ENCODE measurements around the gene CAMK1G. TPM values are rescaled to one million over a fixed set of nuclear protein-coding genes. Genes with fewer than 3 reads are reported as not detected.

Gene CAMK1G
- total and polyA plus RNA-seq, 11 donors, result 0.30 to 0.48 TPM; not detected in 9

GRCh38 chr1:209603877-209604276 is 20.4 kb downstream of the CAMK1G start:
- intact Hi-C loops (cut with DNase I), result loop anchor here in 6 of 10 donors (2.0 to 10.0 kb wide), 6 partner anchors 23 to 143 kb away; no protein-coding TSS in a partner anchor
- H3K27me3 ChIP-seq, result no peaks in the 10 kb centered on the region
- 76 to 85% (median 84%) methylated on average over 5 of the region's 5 CpGs for WGBS, 4 donors

GRCh38 chr1:209607102-209607794 is 23.7 kb downstream of the CAMK1G start:
- Histone ChIP-seq H3K4me3 (no peak overlapping the region), H3K36me3 (no peaks in the 10 kb centered on the region), H3K27me3 (no peaks in the 10 kb centered on the region), H3K4me1 (no peaks in the 10 kb centered on the region), H3K27ac (no peak overlapping the region), H3K9me3 (no peaks in the 10 kb centered on the region)
- ATAC-seq (no peak), DNase-seq (no peak)
- intact Hi-C loops (cut with DNase I), result loop anchor here in 2 of 10 donors (10.0 kb wide), 1 partner anchor 88 kb away; no protein-coding TSS in a partner anchor
- WGBS, 4 donors, result 70 to 89% (median 85%) methylated on average over 1 of the region's 1 CpG
- no peak for TF ChIP-seq POLR2A (IDR thresholded peaks at IDR 0.05)

More at GRCh38 chr1:209603877-209604276, 20.4 kb downstream of the CAMK1G start:
- H3K4me3 ChIP-seq, result no peak overlapping the region
- no peaks in the 10 kb centered on the region for H3K36me3 ChIP-seq
- no peaks in the 10 kb centered on the region for H3K9me3 ChIP-seq
- ATAC-seq (no peak), DNase-seq (no peak)
- TF ChIP-seq POLR2A (IDR thresholded peaks at IDR 0.05) (no peak), CTCF (IDR thresholded peaks at IDR 0.05) (no peak)
- H3K4me1 ChIP-seq, result no peaks in the 10 kb centered on the region
- H3K27ac ChIP-seq, result no peak overlapping the region

DNA sequence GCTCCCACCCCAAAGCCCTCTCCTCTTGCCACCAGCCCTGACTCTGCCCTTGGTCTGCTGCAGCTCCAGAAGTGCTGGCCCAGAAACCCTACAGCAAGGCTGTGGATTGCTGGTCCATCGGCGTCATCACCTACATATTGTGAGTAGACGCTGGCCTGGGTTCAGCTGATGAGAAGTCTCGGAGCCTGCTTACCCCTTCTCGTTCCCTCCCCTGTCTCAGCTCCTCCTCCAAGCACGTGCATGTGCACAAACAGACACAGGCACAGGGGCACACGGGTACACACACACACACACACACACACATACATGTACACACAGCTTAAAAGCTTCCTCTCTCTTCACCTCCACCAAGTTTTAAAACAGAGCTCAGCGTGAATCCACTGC is 24.3 kb downstream of the CAMK1G start:
- H3K9me3 ChIP-seq, result no peaks in the 10 kb centered on the region
- no peak for DNase-seq
- no peaks in the 10 kb centered on the region for H3K36me3 ChIP-seq
- no peak for ATAC-seq
- intact Hi-C loops (cut with DNase I), result loop anchor here in 2 of 10 donors (10.0 kb wide), 1 partner anchor 87 kb away; no protein-coding TSS in a partner anchor
- TF ChIP-seq POLR2A (IDR thresholded peaks at IDR 0.05), result no peak
- no peak for TF ChIP-seq CTCF (IDR thresholded peaks at IDR 0.05)
- no peaks in the 10 kb centered on the region for H3K4me1 ChIP-seq
- no peaks in the 10 kb centered on the region for H3K27me3 ChIP-seq
- H3K27ac ChIP-seq, result no peak overlapping the region
- no peak overlapping the region for H3K4me3 ChIP-seq
- WGBS, 4 donors, result 84 to 87% (median 86%) methylated on average over 8 of the region's 8 CpGs

DNA sequence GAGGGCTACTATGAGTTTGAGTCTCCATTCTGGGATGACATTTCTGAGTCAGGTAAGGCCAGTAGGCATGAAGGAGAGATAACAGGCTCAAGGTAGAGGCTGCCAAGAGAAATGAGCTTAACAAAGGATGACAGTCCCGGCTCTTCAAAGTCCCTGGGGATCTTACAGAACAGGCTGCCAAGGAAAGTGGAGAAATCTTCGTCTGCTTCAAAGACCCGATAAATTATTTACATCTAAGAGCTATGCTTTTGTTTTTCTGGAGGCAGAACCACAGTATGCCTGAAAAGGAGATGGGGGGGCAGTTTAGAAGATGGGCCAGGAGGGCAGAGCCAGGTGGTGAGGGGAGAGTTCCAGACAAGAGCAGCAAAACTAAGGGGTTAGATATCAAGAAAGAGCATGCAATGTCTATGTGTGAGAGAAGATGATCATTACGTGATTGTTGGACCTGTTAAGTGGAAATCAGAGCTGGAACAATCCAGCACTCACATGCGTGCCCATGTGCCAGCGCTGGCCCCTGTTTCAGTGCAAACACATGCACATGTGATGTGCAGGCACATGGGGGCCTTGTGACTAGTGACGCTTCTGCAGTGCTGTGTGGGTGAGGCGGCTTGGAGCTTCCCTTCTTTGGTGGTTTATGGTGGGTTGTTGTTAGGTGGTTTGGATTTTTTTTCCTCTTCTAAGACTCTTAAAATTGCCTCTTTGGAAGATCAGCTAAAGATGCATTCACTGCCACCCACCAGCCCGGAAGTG is 25.7 kb downstream of the CAMK1G start:
- Histone ChIP-seq H3K9me3 (no peaks in the 10 kb centered on the region), H3K27me3 (no peaks in the 10 kb centered on the region), H3K27ac (no peak overlapping the region), H3K4me3 (no peak overlapping the region), H3K4me1 (no peaks in the 10 kb centered on the region), H3K36me3 (no peaks in the 10 kb centered on the region)
- TF ChIP-seq CTCF (IDR thresholded peaks at IDR 0.05), result no peak
- TF ChIP-seq POLR2A (IDR thresholded peaks at IDR 0.05), result no peak
- intact Hi-C loops (cut with DNase I), result loop anchor here in 2 of 10 donors (10.0 kb wide), 1 partner anchor 86 kb away; no protein-coding TSS in a partner anchor
- DNase-seq, result no peak
- 80 to 87% (median 85%) methylated on average over 9 of the region's 9 CpGs for WGBS, 4 donors
- ATAC-seq, result no peak

Measured in heart left ventricle (tissue), 16 donors.